HG03432 (cell line): ENCODE results near the gene PRRC2C.
"Not testable (repeated sequence)": the region's sequence is repeated elsewhere in the genome, so short reads cannot be mapped to it uniquely, and the experiment has no call there.

ENCODE experiments used
- ATAC-seq: cut with Tn5 transposase; IDR thresholded peaks from one replicate; pipeline ENCODE4 v1.9.1; 2021; ENCODE audit warnings: mild to moderate bottlenecking, moderate library complexity; ENCODE audit not compliant: unreplicated experiment

PRRC2C gene

DNA sequence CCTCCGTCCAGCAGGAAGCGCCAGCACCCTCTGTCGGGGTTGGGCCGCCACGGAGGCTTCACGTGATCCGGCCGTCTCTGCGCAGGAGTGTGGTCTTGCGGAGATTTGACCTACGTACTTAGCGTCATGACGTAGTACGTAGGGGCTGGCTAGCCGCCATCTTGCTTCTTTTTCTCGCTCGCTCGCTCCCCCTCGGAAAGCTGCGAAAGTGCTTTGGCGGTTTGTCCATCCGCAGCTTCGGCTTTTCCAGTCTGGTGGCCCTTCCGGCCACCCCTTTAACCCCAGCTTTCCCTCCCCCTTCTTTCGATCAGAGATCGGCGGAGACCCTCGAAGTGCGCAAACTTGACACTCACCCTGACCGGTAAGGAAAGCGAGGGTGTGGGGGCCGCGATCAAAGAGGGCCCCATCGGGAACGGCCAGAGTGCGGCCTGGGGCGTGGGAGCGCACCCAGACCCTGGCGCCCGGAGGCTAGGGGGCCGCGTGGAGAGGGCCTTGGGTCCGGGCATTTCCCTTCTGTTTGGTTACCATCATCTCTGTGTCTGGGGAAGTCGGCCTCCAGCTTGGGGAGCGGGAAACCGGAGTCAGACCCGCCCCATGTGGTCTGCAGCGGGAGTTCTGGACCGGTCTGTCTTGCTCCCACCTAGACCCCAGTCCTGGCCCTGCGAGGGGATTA, at the start of gene PRRC2C:
TSS of gene PRRC2C (plus strand) at position 156 of the 673 bp plus-strand sequence. CDS start 26,559 bp downstream, outside the sequence.
- peak; percentile 98 for ATAC-seq

DNA sequence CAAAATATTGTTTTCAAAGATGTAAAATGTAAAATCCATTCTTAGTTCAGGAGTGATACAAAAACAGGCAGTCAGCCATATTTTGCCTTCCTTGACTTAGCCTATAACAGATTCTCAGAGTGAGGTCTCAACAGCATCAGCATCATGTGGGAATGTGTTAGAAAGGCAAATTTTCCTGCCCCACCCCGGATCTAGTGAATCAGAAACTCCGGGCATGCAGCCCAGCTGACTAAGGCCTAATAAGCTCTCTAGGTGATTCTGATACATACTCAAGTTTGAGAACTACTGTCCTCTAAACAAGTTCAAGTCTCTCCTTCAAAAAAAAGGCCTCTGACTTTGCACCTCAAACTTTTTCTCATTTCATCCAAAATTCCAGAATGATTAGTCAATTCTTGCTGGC, 46.9 kb upstream of the PRRC2C start:
- no peak for ATAC-seq

DNA sequence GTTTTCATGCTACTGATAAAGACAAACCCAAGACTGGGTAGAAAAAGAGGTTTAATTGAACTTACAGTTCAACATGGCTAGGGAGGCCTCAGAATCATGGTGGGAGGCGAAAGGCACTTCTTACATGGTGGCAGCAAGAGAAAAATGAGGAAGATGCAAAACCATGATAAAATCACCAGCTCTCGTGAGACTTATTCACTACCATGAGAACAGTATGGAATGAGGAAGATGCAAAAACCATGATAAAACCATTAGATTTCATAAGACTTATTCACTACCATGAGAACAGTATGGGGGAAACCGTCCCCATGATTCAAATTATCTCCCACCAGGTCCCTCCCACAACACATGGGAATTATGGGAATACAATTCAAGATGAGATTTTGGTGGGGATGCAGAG, 45.1 kb upstream of the PRRC2C start:
- not testable (repeated sequence) for ATAC-seq

DNA sequence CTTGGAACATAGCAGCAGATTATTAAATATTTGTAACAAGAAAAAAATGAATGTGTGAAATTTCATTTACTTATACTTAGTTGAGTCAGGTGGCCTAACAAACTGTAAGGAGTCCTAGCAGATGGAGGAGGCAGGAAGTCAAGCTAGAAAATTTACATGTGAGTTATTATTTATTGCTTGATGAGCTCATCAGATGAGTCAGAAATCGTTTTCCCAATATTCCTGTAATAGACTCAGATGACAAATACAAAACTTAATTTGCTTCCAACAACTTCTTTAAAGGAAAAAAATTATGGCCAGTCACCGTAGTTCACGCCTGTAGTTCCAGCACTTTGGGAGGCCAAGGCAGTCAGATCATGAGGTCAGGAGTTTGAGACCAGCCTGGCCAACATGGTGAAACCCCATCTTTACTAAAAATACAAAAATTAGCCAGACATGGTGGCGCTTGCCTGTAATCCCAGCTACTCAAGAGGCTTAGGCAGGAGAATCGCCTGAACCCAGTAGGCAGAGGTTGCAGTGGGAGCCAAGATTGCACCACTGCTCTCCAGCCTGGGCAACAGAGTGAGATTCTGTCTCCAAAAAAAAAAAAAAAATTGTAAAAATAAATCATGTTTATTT, 43.9 kb upstream of the PRRC2C start:
- not testable (repeated sequence) for ATAC-seq

DNA sequence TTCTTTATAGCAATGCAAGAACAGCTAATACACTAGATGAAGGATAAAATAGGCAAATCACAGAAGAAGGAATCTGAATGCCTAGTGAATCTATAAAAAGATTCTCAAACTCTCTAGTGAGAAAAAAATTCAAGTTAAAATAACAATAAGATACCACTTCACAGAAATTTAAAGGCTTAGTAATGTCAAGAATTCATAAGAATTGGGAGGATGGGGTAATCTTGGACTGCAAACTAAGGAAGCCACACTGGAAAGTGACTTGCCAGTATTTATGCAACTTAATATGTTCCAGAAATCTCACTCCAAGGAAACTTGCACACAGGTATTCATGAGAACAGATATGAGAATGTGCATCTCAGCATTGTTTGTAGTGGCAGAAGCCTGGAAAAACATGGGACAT, 38.9 kb upstream of the PRRC2C start:
- ATAC-seq = no peak

GRCh38 chr1:171455967-171456366, 29.4 kb upstream of the PRRC2C start:
- ATAC-seq = no peak

DNA sequence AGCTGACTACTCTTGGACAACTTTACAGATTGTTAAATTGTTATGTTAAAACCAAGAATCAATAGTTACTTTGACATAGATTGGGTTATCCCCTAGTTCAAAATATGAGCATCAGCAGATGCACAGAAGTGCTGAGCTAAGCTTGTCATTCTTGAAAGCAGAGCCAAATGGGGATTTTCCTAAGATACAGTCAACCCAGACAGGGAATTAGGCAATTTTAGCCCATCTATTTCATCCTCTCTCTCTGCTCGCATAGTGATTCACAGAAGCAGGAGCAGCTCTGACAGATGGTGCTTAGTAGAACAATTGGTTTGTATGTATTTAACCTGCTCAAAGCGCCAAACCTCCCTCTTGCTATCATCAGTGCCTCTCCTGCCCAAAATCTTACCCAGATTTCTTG, 27.9 kb upstream of the PRRC2C start:
- ATAC-seq = no peak

DNA sequence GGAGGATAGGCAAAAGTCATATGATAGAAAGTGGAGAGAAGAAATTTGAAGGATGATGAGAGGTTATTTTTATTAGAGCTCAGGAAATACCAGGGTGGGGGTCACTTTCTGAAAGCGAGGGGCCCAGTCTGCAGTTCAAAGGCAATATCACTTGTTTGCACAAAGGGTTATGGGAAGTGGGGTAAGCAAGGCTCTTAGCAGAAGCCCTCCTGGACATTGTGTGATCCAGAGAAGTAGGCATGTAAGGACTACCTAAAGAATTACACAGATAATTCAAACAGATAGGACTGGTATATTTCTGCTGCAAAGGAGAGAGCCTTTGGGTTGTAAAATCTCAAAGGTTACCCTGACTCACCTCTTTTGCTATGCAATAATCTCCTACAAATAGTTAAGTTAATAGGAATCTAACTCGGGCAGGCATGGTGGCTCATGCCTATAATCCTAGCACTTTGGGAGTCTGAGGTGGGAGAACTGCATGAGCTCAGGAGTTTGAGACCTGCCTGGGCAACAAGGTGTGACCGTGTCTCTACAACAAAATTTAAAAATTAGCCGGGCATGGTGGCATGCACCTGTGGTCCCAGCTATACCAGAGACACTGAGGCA, 25.2 kb upstream of the PRRC2C start:
- no peak for ATAC-seq

GRCh38 chr1:171467626-171468025, 17.7 kb upstream of the PRRC2C start:
- no peak for ATAC-seq

DNA sequence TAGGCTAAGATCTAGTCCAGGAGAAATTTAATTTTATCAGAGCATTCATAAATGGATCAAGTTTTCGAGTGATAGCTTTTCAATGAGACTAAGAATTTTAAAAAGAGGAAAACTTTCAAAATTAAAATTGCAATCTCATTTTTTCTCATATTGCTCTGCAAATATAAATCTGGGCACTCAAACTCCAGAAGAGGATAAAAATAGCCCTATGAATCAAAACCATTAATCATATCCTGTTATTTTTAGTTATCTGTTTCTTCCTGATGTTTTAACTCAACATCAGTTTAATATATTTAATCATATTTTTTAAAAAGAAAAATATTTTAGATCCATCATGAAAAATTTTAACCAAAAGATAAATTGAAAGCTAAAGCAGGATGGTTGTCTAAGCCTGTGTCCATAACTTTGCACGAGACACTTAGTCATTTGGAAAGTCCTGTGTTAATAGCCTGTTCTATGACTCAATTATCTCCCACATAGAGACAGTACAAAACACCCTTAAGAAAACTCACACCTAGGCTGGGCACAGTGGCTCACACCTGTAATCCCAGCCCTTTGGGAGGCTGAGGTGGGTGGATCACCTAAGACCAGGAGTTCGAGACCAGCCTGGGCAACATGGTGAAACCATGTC, 17.1 kb upstream of the PRRC2C start:
- ATAC-seq = peak; percentile 84

DNA sequence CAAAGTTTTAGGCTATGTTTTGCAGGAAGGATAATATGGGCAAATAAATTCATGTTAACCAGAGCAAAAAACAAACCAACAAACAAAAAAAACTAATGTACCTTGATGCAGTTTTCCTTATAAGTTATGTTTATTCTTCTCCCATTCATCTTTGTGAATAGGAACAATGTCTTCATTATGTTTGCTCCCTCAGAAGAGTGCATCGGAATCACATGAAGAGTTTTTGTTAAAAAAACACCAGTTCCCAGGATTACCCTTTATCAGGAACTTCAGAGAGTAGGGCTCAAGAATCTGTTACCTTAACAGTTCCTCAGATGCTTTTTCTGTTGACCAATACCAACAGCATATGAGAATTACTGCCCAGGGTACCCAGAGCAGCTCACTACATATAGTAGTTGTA, 14.6 kb upstream of the PRRC2C start:
- ATAC-seq = no peak

DNA sequence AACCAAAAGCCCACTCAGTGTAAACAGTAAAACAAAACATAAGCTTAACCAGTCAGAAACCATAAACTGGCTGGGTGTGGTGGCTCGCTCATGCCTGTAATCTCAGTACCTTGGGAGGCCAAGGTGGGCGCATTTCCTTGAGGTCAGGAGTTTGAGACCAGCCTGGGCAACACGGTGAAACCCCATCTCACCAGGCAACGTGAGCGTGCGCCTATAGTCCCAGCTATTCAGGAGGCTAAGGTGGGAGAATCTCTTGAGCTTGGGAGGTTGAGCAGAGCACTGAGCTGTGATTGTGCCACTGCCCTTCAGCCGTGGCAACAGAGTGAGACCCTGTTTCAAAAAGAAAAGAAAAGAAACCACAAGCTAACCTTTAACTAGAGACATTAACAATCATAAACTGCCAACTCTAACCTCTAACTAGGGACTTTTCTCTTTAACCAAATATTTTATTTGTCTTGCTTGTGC, 13.1 kb upstream of the PRRC2C start:
- ATAC-seq = peak; percentile 58

- ATAC-seq = no peak
Observed at GRCh38 chr1:171476829-171477228, 8.5 kb upstream of the PRRC2C start.

- no peak for ATAC-seq
Observed at GRCh38 chr1:171477804-171478203, 7.5 kb upstream of the PRRC2C start.

GRCh38 chr1:171480035-171480434, 5.3 kb upstream of the PRRC2C start:
- ATAC-seq = no peak

- ATAC-seq = peak; percentile 64
Observed at GRCh38 chr1:171484760-171485374, 463 bp upstream of the PRRC2C start.

GRCh38 chr1:171486048-171486519, 754 bp downstream of the PRRC2C start:
- ATAC-seq = peak; percentile 40

DNA sequence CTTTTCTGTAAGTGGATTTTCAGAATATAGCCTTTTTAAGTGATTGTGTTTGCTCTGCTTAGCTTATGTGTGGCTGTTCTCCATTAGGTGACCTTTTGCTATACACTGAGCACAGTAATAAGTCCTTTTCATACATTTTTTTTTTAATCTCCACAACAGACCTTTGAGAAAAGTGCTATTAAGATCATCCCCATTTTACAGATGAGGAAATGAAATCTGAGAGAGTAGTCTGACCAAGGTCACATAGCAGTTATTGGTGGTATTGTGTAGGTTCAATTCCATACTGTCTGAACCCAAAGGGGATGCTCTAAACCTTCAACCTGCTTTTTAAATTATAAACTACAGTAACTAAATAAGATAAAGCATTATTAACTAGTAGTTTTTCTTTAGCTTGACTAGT, 1.7 kb downstream of the PRRC2C start:
- ATAC-seq = no peak

- ATAC-seq = no peak
Observed at GRCh38 chr1:171488190-171488929, 3.0 kb downstream of the PRRC2C start.

GRCh38 chr1:171494076-171494475, 8.7 kb downstream of the PRRC2C start:
- no peak for ATAC-seq
